Transverse colon (tissue), 4 donors: ENCODE results near the gene SLC38A3. TPM values are rescaled to one million over a fixed set of nuclear protein-coding genes. Genes with fewer than 3 reads are reported as not detected.

ENCODE experiments used
- DNase-seq: peaks from one replicate; pipeline ENCODE4 v3.0.0-alpha.2; 2019
- H3K27ac ChIP-seq, 4 donors: fragments of 200-600 bp; sonication (generic); 2 replicates each; pipeline ENCODE4 v1.5.1; 2016 to 2018; ENCODE audit warnings: inconsistent platforms in 4 of 4
- H3K27me3 ChIP-seq: fragments of 200-600 bp; sonication (generic); 2 replicates; pipeline ENCODE4 v1.5.1; 2017; ENCODE audit warnings: inconsistent platforms
- H3K36me3 ChIP-seq, 4 donors: fragments of 200-600 bp; sonication (generic); 2 replicates each; pipeline ENCODE4 v1.5.1; 2017 to 2019; ENCODE audit warnings: inconsistent platforms in 4 of 4
- H3K4me1 ChIP-seq, 4 donors: fragments of 200-600 bp; sonication (generic); 2 replicates each; pipeline ENCODE4 v1.5.1; 2017 to 2020; ENCODE audit warnings: inconsistent platforms in 4 of 4
- H3K4me3 ChIP-seq, 4 donors: fragments of 200-600 bp; sonication (generic); 1 replicate in 1 of 4; 2 replicates in 3 of 4; pipeline versions ENCODE4 v1.5.1 to v1.6.1; 2017 to 2019; ENCODE audit warnings: inconsistent platforms in 4 of 4
- H3K9me3 ChIP-seq, 2 donors: fragments of 200-600 bp; sonication (generic); 2 replicates each; pipeline ENCODE4 v1.5.1; 2017 to 2019; ENCODE audit warnings: inconsistent platforms in 2 of 2
- CTCF ChIP-seq, 5 experiments: fragments of 200-600 bp in 3 of 5; fragments of 450-650 bp in 2 of 5; sonication (generic) in 3 of 5; IDR thresholded peaks; 1 replicate in 2 of 5; 2 replicates in 3 of 5; pipeline ENCODE4 v1.5.1; 2016 to 2017; ENCODE audit warnings: antibody characterized with exemption in 5 of 5, inconsistent platforms in 3 of 5, mild to moderate bottlenecking in 2 of 5, moderate library complexity in 1 of 5
- EP300 ChIP-seq: sonication (generic); formaldehyde crosslinking; IDR thresholded peaks from one replicate; pipeline ENCODE4 v1.6.1; 2017; ENCODE audit warnings: antibody characterized with exemption, low read depth
- POLR2A ChIP-seq: fragments of 450-650 bp; IDR thresholded peaks from one replicate; pipeline ENCODE4 v1.6.1; 2016; ENCODE audit warnings: antibody characterized with exemption, mild to moderate bottlenecking, moderate library complexity
- POLR2AphosphoS5 ChIP-seq, 3 donors: sonication (generic); formaldehyde crosslinking; IDR thresholded peaks; one replicate each; pipeline ENCODE4 v1.6.1; 2016; ENCODE audit warnings: antibody characterized with exemption in 3 of 3
- WGBS, 2 donors: methylation state at CpG; one replicate each; pipeline ENCODE4 v1.1.5; 2018; ENCODE audit warnings: low coverage in 1 of 2; 5-methylcytosine and 5-hydroxymethylcytosine counted together
- in situ Hi-C, 4 donors: fragments of 200-750 bp; cut with MboI; loops; one replicate each; pipeline versions ENCODE4 v1.15.0 to v1.15.1; 2017; ENCODE audit warnings: low sequenced_read_pairs in 3 of 4, low pct_ligation_motif_present in 1 of 4, low pct_unique_long_range_greater_than_20kb in 1 of 4
- intact Hi-C: fragments of 100-400 bp; cut with DNase I; formaldehyde crosslinking; loops from one replicate; pipeline ENCODE4 v1.15.1; 2023; ENCODE audit warnings: low total_unique reads
- total RNA-seq, 4 donors: library from RNA; depleted of rRNA; stranded (reverse); fragments of >200 nt; gene quantifications; one replicate each; pipeline ENCODE4 v1.1.0, GENCODE V29; 2016

The SLC38A3 gene
- total RNA-seq, 4 donors from 2014 or later = not detected

GRCh38 chr3:50196253-50196801 is 8.7 kb upstream of the SLC38A3 start:
- peaks cover 73% of the 10 kb centered on the region for H3K27me3 ChIP-seq
- intact Hi-C loops = no loop called here
- no peaks in the 10 kb centered on the region for H3K9me3 ChIP-seq
- in situ Hi-C loops = loop anchor here in 1 of 4 donors (10.0 kb wide), 1 partner anchor 72 kb away; no protein-coding TSS in a partner anchor
- no peak overlapping the region for H3K4me3 ChIP-seq
- TF ChIP-seq POLR2A (no peak), POLR2AphosphoS5 (IDR thresholded peaks at IDR 0.05) (no peak), CTCF (IDR thresholded peaks at IDR 0.05) (no peak), EP300 (no peak)
- no peak overlapping the region for H3K27ac ChIP-seq
- peaks cover 0 to 20% (median 15%) of the 10 kb centered on the region in 4 donors for H3K4me1 ChIP-seq
- no peak for DNase-seq
- WGBS, 2 donors = 75 to 78% methylated on average over 2 to 6 of the region's 6 CpGs
- no peaks in the 10 kb centered on the region for H3K36me3 ChIP-seq

- in situ Hi-C loops (no loop called here), intact Hi-C loops (no loop called here)
- TF ChIP-seq EP300 (no peak), POLR2A (no peak), CTCF (IDR thresholded peaks at IDR 0.05) (no peak), POLR2AphosphoS5 (IDR thresholded peaks at IDR 0.05) (no peak)
- peaks cover 10 to 14% (median 12%) of the 10 kb centered on the region in 4 donors for H3K4me1 ChIP-seq
- H3K4me3 ChIP-seq = no peak overlapping the region
- H3K36me3 ChIP-seq = no peaks in the 10 kb centered on the region
- no peaks in the 10 kb centered on the region for H3K9me3 ChIP-seq
- no peak overlapping the region for H3K27ac ChIP-seq
- H3K27me3 ChIP-seq = peaks cover 90% of the 10 kb centered on the region
- WGBS, 2 donors = 86% methylated on average over 10 of the region's 10 CpGs; no CpG with 5 or more reads in 1 of the 2 donors
- no peak for DNase-seq
Measured at GRCh38 chr3:50201573-50202315, 3.3 kb upstream of the SLC38A3 start.

GRCh38 chr3:50202353-50203112 is 2.5 kb upstream of the SLC38A3 start:
- 48 to 83% methylated on average over 3 to 16 of the region's 16 CpGs for WGBS, 2 donors
- Histone ChIP-seq H3K9me3 (no peaks in the 10 kb centered on the region), H3K36me3 (no peaks in the 10 kb centered on the region), H3K4me3 (no peak overlapping the region), H3K27ac (no peak overlapping the region), H3K4me1 (peaks cover 10 to 14% (median 12%) of the 10 kb centered on the region in 4 donors), H3K27me3 (peaks cover 94% of the 10 kb centered on the region)
- in situ Hi-C loops (no loop called here), intact Hi-C loops (no loop called here)
- TF ChIP-seq POLR2AphosphoS5 (IDR thresholded peaks at IDR 0.05) = no peak
- no peak for DNase-seq

GRCh38 chr3:50203113-50203808 is 1.8 kb upstream of the SLC38A3 start:
- no peaks in the 10 kb centered on the region for H3K36me3 ChIP-seq
- in situ Hi-C loops = no loop called here
- peaks cover 86% of the 10 kb centered on the region for H3K27me3 ChIP-seq
- TF ChIP-seq POLR2AphosphoS5 (IDR thresholded peaks at IDR 0.05) (no peak), CTCF (IDR thresholded peaks at IDR 0.05) (no peak), EP300 (no peak), POLR2A (no peak)
- H3K4me3 ChIP-seq = no peak overlapping the region
- WGBS, 2 donors = 69% methylated on average over 9 of the region's 9 CpGs; no CpG with 5 or more reads in 1 of the 2 donors
- no peaks in the 10 kb centered on the region for H3K9me3 ChIP-seq
- H3K27ac ChIP-seq = no peak overlapping the region
- no peak for DNase-seq
- peaks cover 10 to 14% (median 12%) of the 10 kb centered on the region in 4 donors for H3K4me1 ChIP-seq
- intact Hi-C loops = no loop called here
